ENCODE measurements around the gene WNT4.

WNT4 gene

GRCh38 chr1:22171951-22172715, 29.2 kb upstream of the WNT4 start:
- no peaks in the 10 kb centered on the region for H3K79me2 ChIP-seq (ENCODE audit: insufficient read depth, low read length)
- H3K4me1 ChIP-seq (ENCODE audit: insufficient read depth, low read length) = no peaks in the 10 kb centered on the region
- no peak for DNase-seq
- H3K27me3 ChIP-seq (ENCODE audit: insufficient read depth, low read length, poor library complexity) = peaks cover 7% of the 10 kb centered on the region
- TF ChIP-seq CTCF (IDR thresholded peaks at IDR 0.05; ENCODE audit: borderline replicate concordance, extremely low read depth, low read length, poor library complexity, severe bottlenecking) = no peak
- no peaks in the 10 kb centered on the region for H3K36me3 ChIP-seq (ENCODE audit: insufficient read depth, low read length)
- H3K4me2 ChIP-seq (ENCODE audit: insufficient read depth, low read length) = no peak overlapping the region
- peaks cover 3% of the 10 kb centered on the region; the same call in 1 of the 2 replicates for H4K20me1 ChIP-seq (ENCODE audit: insufficient read depth, low read length)
- H2AFZ ChIP-seq (ENCODE audit: low read depth, low read length) = no peak overlapping the region
- H3K27ac ChIP-seq (ENCODE audit: low read length) = no peak overlapping the region
- no peak for ATAC-seq (ENCODE audit: insufficient read depth, low read depth)
- no peaks in the 10 kb centered on the region for H3K9me3 ChIP-seq (ENCODE audit: insufficient read depth, low read length, severe bottlenecking)
- H3K4me3 ChIP-seq (ENCODE audit: low read depth in 1 of 2, low read length in 2 of 2) = no peak overlapping the region
- H3K9ac ChIP-seq (ENCODE audit: low read depth, low read length) = no peak overlapping the region

GRCh38 chr1:22169816-22170215, 26.9 kb upstream of the WNT4 start:
- Histone ChIP-seq H3K4me3 (ENCODE audit: low read depth in 1 of 2, low read length in 2 of 2) (no peak overlapping the region), H3K27ac (ENCODE audit: low read length) (no peak overlapping the region), H3K4me2 (ENCODE audit: insufficient read depth, low read length) (no peak overlapping the region), H2AFZ (ENCODE audit: low read depth, low read length) (no peak overlapping the region), H4K20me1 (ENCODE audit: insufficient read depth, low read length) (peaks cover 3% of the 10 kb centered on the region; the same call in 1 of the 2 replicates), H3K9me3 (ENCODE audit: insufficient read depth, low read length, severe bottlenecking) (no peaks in the 10 kb centered on the region), H3K27me3 (ENCODE audit: insufficient read depth, low read length, poor library complexity) (peaks cover 7% of the 10 kb centered on the region), H3K4me1 (ENCODE audit: insufficient read depth, low read length) (no peaks in the 10 kb centered on the region), H3K79me2 (ENCODE audit: insufficient read depth, low read length) (no peaks in the 10 kb centered on the region), H3K36me3 (ENCODE audit: insufficient read depth, low read length) (no peaks in the 10 kb centered on the region), H3K9ac (ENCODE audit: low read depth, low read length) (no peak overlapping the region)
- no peak for TF ChIP-seq EZH2 (IDR thresholded peaks at IDR 0.05; ENCODE audit: borderline replicate concordance, low read depth, low read length, severe bottlenecking)
- no peak for TF ChIP-seq CTCF (IDR thresholded peaks at IDR 0.05; ENCODE audit: borderline replicate concordance, extremely low read depth, low read length, poor library complexity, severe bottlenecking)
- DNase-seq (no peak), ATAC-seq (ENCODE audit: insufficient read depth, low read depth) (no peak)

DNA sequence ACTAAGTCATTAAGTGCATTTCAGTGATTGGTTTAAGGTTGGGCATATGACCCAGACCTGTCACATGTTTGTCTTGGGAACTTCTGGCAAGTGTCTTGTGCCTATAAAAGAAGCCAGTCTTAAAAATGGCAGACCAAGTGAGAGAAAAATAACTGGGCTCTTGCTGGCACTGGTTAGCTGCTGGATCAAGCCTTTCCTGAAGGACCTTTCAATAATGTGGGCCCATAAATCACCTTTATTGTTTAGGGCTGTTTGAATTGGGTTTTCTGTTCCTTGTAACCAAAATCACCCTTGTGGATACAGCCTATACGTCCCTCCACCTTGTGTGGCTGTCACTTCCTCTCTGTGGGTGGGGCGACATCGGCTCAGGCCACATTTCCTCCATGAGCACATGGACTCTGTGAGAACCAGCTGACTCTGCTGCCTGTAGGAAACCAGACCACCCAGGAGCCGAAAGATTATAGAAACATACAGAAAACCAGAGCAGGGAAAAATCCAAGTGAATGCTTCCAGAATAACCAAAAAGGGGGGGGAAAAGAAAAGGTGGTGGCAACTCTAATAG, 25.6 kb upstream of the WNT4 start:
- H3K27ac ChIP-seq (ENCODE audit: low read length) = no peak overlapping the region
- H4K20me1 ChIP-seq (ENCODE audit: insufficient read depth, low read length) = peaks cover 3% of the 10 kb centered on the region; the same call in 1 of the 2 replicates
- no peak overlapping the region for H2AFZ ChIP-seq (ENCODE audit: low read depth, low read length)
- no peak overlapping the region for H3K4me2 ChIP-seq (ENCODE audit: insufficient read depth, low read length)
- no peaks in the 10 kb centered on the region for H3K4me1 ChIP-seq (ENCODE audit: insufficient read depth, low read length)
- DNase-seq = no peak
- H3K79me2 ChIP-seq (ENCODE audit: insufficient read depth, low read length) = no peaks in the 10 kb centered on the region
- H3K9me3 ChIP-seq (ENCODE audit: insufficient read depth, low read length, severe bottlenecking) = no peaks in the 10 kb centered on the region
- no peak for ATAC-seq (ENCODE audit: insufficient read depth, low read depth)
- no peak overlapping the region for H3K4me3 ChIP-seq (ENCODE audit: low read depth in 1 of 2, low read length in 2 of 2)
- TF ChIP-seq CTCF (IDR thresholded peaks at IDR 0.05; ENCODE audit: borderline replicate concordance, extremely low read depth, low read length, poor library complexity, severe bottlenecking) = no peak
- no peak for TF ChIP-seq EZH2 (IDR thresholded peaks at IDR 0.05; ENCODE audit: borderline replicate concordance, low read depth, low read length, severe bottlenecking)
- no peaks in the 10 kb centered on the region for H3K27me3 ChIP-seq (ENCODE audit: insufficient read depth, low read length, poor library complexity)
- no peak overlapping the region for H3K9ac ChIP-seq (ENCODE audit: low read depth, low read length)
- H3K36me3 ChIP-seq (ENCODE audit: insufficient read depth, low read length) = no peaks in the 10 kb centered on the region

Measured in DND-41 (cell line).